Mucosa of rectum (tissue), 2 donors: Measurements from ENCODE around the gene ASPDH.

Experiments used
- H3K27ac ChIP-seq, 2 donors: one replicate each; pipeline ENCODE4 v1.7.0; 2013; ENCODE audit warnings: inconsistent platforms in 2 of 2, low read depth in 2 of 2, low read length in 2 of 2
- H3K27me3 ChIP-seq, 2 donors: one replicate each; pipeline ENCODE4 v1.7.0; 2013; ENCODE audit warnings: low read length in 2 of 2; ENCODE audit not compliant: control insufficient read depth in 2 of 2, insufficient read depth in 2 of 2
- H3K36me3 ChIP-seq, 2 donors: one replicate each; pipeline ENCODE4 v1.7.0; 2013; ENCODE audit warnings: low read length in 2 of 2; ENCODE audit not compliant: control insufficient read depth in 2 of 2, insufficient read depth in 2 of 2
- H3K4me1 ChIP-seq, 2 donors: one replicate each; pipeline ENCODE4 v1.7.0; 2013; ENCODE audit warnings: low read length in 2 of 2, mild to moderate bottlenecking in 1 of 2; ENCODE audit not compliant: control insufficient read depth in 2 of 2, insufficient read depth in 2 of 2
- H3K4me3 ChIP-seq, 2 donors: one replicate each; pipeline ENCODE4 v1.7.0; 2013; ENCODE audit warnings: low read length in 2 of 2
- H3K9ac ChIP-seq, 2 donors: one replicate each; pipeline ENCODE4 v1.7.0; 2013; ENCODE audit warnings: low read length in 2 of 2, low read depth in 1 of 2, mild to moderate bottlenecking in 1 of 2
- H3K9me3 ChIP-seq, 2 donors: one replicate each; pipeline ENCODE4 v1.7.0; 2013; ENCODE audit warnings: low read length in 2 of 2; ENCODE audit not compliant: control insufficient read depth in 2 of 2
- donor health status: healthy.
- donor health status: Normal muscosa, but diverticular disease.

Gene ASPDH

GRCh38 chr19:50486823-50487515 lies 26.7 kb downstream of the ASPDH start:
- H3K27ac ChIP-seq = no peak overlapping the region
- no peaks in the 10 kb centered on the region for H3K9me3 ChIP-seq
- H3K9ac ChIP-seq = no peak overlapping the region
- no peaks in the 10 kb centered on the region for H3K4me1 ChIP-seq
- peaks cover 6 to 13% of the 10 kb centered on the region in 2 donors for H3K36me3 ChIP-seq
- H3K27me3 ChIP-seq = no peaks in the 10 kb centered on the region
- H3K4me3 ChIP-seq = no peak overlapping the region

- H3K27ac ChIP-seq = no peak overlapping the region
- peaks cover 21 to 25% of the 10 kb centered on the region in 2 donors for H3K36me3 ChIP-seq
Observed at GRCh38 chr19:50485284-50485955, 28.3 kb downstream of the ASPDH start.

GRCh38 chr19:50482916-50483315 lies 30.8 kb downstream of the ASPDH start:
- Histone ChIP-seq H3K9ac (no peak overlapping the region), H3K27me3 (no peaks in the 10 kb centered on the region), H3K36me3 (peaks cover 37 to 42% of the 10 kb centered on the region in 2 donors), H3K9me3 (no peaks in the 10 kb centered on the region), H3K27ac (no peak overlapping the region), H3K4me3 (no peak overlapping the region), H3K4me1 (peaks cover 0 to 3% of the 10 kb centered on the region in 2 donors)

More at GRCh38 chr19:50485284-50485955, 28.3 kb downstream of the ASPDH start:
- no peak overlapping the region for H3K9ac ChIP-seq
- H3K4me3 ChIP-seq = no peak overlapping the region
- H3K4me1 ChIP-seq = no peaks in the 10 kb centered on the region
- no peaks in the 10 kb centered on the region for H3K27me3 ChIP-seq
- H3K9me3 ChIP-seq = no peaks in the 10 kb centered on the region

GRCh38 chr19:50482271-50482855 lies 31.4 kb downstream of the ASPDH start:
- peaks cover 37 to 42% of the 10 kb centered on the region in 2 donors for H3K36me3 ChIP-seq
- no peaks in the 10 kb centered on the region for H3K9me3 ChIP-seq
- no peak overlapping the region for H3K27ac ChIP-seq
- no peak overlapping the region for H3K9ac ChIP-seq
- H3K4me1 ChIP-seq = peaks cover 3 to 8% of the 10 kb centered on the region in 2 donors
- H3K4me3 ChIP-seq = no peak overlapping the region
- no peaks in the 10 kb centered on the region for H3K27me3 ChIP-seq

- peaks cover 37 to 42% of the 10 kb centered on the region in 2 donors for H3K36me3 ChIP-seq
- H3K4me1 ChIP-seq = peaks cover 10 to 12% of the 10 kb centered on the region in 2 donors
- no peak overlapping the region for H3K9ac ChIP-seq
- no peak overlapping the region for H3K27ac ChIP-seq
- no peaks in the 10 kb centered on the region for H3K27me3 ChIP-seq
- H3K9me3 ChIP-seq = no peaks in the 10 kb centered on the region
- H3K4me3 ChIP-seq = no peak overlapping the region
Observed at GRCh38 chr19:50481351-50482149, 32.2 kb downstream of the ASPDH start.

- no peak overlapping the region for H3K9ac ChIP-seq
- no peak overlapping the region for H3K27ac ChIP-seq
- H3K36me3 ChIP-seq = peaks cover 37 to 42% of the 10 kb centered on the region in 2 donors
- no peak overlapping the region for H3K4me3 ChIP-seq
- no peaks in the 10 kb centered on the region for H3K27me3 ChIP-seq
- H3K4me1 ChIP-seq = peaks cover 10 to 14% of the 10 kb centered on the region in 2 donors
- H3K9me3 ChIP-seq = no peaks in the 10 kb centered on the region
Observed at GRCh38 chr19:50480281-50481111, 33.2 kb downstream of the ASPDH start.

- peaks cover 10 to 14% of the 10 kb centered on the region in 2 donors for H3K4me1 ChIP-seq
- H3K9ac ChIP-seq = no peak overlapping the region
- H3K27me3 ChIP-seq = no peaks in the 10 kb centered on the region
- H3K27ac ChIP-seq = no peak overlapping the region
- H3K4me3 ChIP-seq = no peak overlapping the region
- no peaks in the 10 kb centered on the region for H3K9me3 ChIP-seq
- H3K36me3 ChIP-seq = peaks cover 37 to 42% of the 10 kb centered on the region in 2 donors
Observed at GRCh38 chr19:50479761-50480251, 33.9 kb downstream of the ASPDH start.

- H3K9ac ChIP-seq = no peak overlapping the region
- H3K27ac ChIP-seq = no peak overlapping the region
- no peaks in the 10 kb centered on the region for H3K27me3 ChIP-seq
- H3K9me3 ChIP-seq = no peaks in the 10 kb centered on the region
- H3K36me3 ChIP-seq = peaks cover 37 to 42% of the 10 kb centered on the region in 2 donors
- peaks cover 10 to 14% of the 10 kb centered on the region in 2 donors for H3K4me1 ChIP-seq
- no peak overlapping the region for H3K4me3 ChIP-seq
Observed at GRCh38 chr19:50478901-50479715, 34.6 kb downstream of the ASPDH start.
